Body of pancreas (tissue), 4 donors: ENCODE measurements around the gene KMO. TPM values are rescaled to one million over a fixed set of nuclear protein-coding genes. Genes with fewer than 3 reads are reported as not detected.

Experiments
- ATAC-seq: fragments of 150-250 bp; one replicate; pipeline ENCODE4 v1.9.1; 2016
- DNase-seq, 4 donors: peaks; one replicate each; pipeline ENCODE4 v3.0.0-alpha.2; 2019
- H3K27ac ChIP-seq, 4 donors: fragments of 200-600 bp; sonication (generic); 1 replicate in 3 of 4; 2 replicates in 1 of 4; pipeline versions ENCODE4 v1.5.1 to v1.6.1; 2016 to 2019; ENCODE audit warnings: mild to moderate bottlenecking in 1 of 4, mixed read lengths in 1 of 4, moderate library complexity in 1 of 4
- H3K27me3 ChIP-seq, 2 donors: fragments of 200-600 bp; sonication (generic); one replicate each; pipeline ENCODE4 v1.6.0; 2016; ENCODE audit warnings: mild to moderate bottlenecking in 1 of 2
- H3K36me3 ChIP-seq, 2 donors: fragments of 200-600 bp; sonication (generic); replicated peaks in 1 of 2; 2 replicates each; pipeline ENCODE4 v1.5.1; 2016; ENCODE audit warnings: low read depth in 2 of 2; ENCODE audit not compliant: insufficient read depth in 1 of 2
- H3K4me1 ChIP-seq: fragments of 200-600 bp; sonication (generic); one replicate; pipeline ENCODE4 v1.6.0; 2016
- H3K4me3 ChIP-seq, 2 donors: fragments of 200-600 bp; sonication (generic); 1 replicate in 1 of 2; 2 replicates in 1 of 2; pipeline ENCODE4 v1.5.1; 2016 to 2019
- H3K9me3 ChIP-seq, 3 donors: fragments of 200-600 bp; sonication (generic); 1 replicate in 2 of 3; 2 replicates in 1 of 3; pipeline ENCODE4 v1.5.1; 2016
- POLR2A ChIP-seq, 3 donors: fragments of 450-650 bp; IDR thresholded peaks; one replicate each; pipeline ENCODE4 v1.6.1; 2016; ENCODE audit warnings: antibody characterized with exemption in 3 of 3, mild to moderate bottlenecking in 2 of 3
- WGBS, 2 donors: methylation state at CpG; one replicate each; pipeline ENCODE4 v1.1.5; 2017; 5-methylcytosine and 5-hydroxymethylcytosine counted together
- intact Hi-C: fragments of 100-400 bp; cut with DNase I; formaldehyde crosslinking; loops from one replicate; pipeline ENCODE4 v1.15.1; 2023
- total RNA-seq, 2 donors: library from RNA; depleted of rRNA; stranded (reverse); fragments of >200 nt; gene quantifications; one replicate each; pipeline ENCODE4 v1.1.0, GENCODE V29; 2016
- TF ChIP-seq, protein P1 (sequence below), 7 experiments: fragments of 450-650 bp in 4 of 7; fragments of 200-600 bp in 3 of 7; sonication (generic) in 3 of 7; IDR thresholded peaks; one replicate each; pipeline ENCODE4 v1.5.1; 2016 to 2019; ENCODE audit warnings: antibody characterized with exemption in 7 of 7

KMO gene
- total RNA-seq, 2 donors from 2014 or later: 1.3 to 3.6 TPM

DNA sequence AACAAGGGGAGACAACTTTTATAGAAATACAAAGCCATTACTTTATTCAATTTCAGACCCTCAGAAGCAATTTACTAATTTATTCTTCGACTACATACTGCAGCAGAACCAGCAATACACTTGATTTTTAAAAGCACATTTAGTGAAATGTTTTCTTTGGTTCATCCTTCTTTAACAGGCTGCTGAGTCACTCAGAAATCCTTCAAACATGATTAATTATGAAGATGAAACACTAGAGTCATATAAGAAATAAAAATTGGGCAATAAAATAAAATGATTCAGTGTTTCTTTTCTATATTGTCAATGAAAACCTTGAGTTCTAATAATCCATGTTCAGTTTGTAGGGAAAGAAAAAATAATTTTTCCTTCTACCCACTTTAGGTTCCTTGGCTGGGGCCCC is 61.0 kb downstream of the KMO start:
- Histone ChIP-seq H3K4me1 (no peaks in the 10 kb centered on the region), H3K27me3 (no peaks in the 10 kb centered on the region), H3K27ac (no peak overlapping the region), H3K36me3 (no peaks in the 10 kb centered on the region), H3K9me3 (no peaks in the 10 kb centered on the region), H3K4me3 (no peak overlapping the region)
- 89 to 93% methylated on average over 1 of the region's 1 CpG for WGBS, 2 donors
- ATAC-seq: no peak
- DNase-seq: no peak
- no peak for TF ChIP-seq POLR2A (IDR thresholded peaks at IDR 0.05)
- TF ChIP-seq, protein P1, sequence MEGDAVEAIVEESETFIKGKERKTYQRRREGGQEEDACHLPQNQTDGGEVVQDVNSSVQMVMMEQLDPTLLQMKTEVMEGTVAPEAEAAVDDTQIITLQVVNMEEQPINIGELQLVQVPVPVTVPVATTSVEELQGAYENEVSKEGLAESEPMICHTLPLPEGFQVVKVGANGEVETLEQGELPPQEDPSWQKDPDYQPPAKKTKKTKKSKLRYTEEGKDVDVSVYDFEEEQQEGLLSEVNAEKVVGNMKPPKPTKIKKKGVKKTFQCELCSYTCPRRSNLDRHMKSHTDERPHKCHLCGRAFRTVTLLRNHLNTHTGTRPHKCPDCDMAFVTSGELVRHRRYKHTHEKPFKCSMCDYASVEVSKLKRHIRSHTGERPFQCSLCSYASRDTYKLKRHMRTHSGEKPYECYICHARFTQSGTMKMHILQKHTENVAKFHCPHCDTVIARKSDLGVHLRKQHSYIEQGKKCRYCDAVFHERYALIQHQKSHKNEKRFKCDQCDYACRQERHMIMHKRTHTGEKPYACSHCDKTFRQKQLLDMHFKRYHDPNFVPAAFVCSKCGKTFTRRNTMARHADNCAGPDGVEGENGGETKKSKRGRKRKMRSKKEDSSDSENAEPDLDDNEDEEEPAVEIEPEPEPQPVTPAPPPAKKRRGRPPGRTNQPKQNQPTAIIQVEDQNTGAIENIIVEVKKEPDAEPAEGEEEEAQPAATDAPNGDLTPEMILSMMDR (IDR thresholded peaks at IDR 0.05): no peak
- intact Hi-C loops: no loop called here

DNA sequence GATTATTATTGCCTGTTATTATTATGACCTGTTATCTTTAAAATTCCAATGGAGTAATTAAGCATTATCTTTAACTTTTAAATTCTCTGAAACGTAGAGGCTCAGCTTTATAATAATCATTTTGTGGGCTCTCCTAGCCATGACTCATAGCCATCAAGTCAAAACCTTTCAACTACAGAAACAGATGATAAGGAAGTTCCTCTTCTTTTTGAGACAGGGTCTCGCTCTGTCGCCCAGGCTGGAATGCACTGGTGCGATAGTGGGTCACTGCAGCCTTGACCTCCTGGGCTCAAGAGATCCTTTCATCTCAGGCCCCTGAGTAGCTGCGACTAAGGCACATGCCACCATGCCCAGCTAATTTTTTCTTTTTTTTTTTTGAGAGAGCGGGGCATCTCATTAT is 64.5 kb downstream of the KMO start:
- Histone ChIP-seq H3K27ac (no peak overlapping the region), H3K36me3 (no peaks in the 10 kb centered on the region), H3K4me1 (no peaks in the 10 kb centered on the region), H3K27me3 (no peaks in the 10 kb centered on the region), H3K9me3 (no peaks in the 10 kb centered on the region), H3K4me3 (no peak overlapping the region)
- ATAC-seq (no peak), DNase-seq (no peak)
- WGBS, 2 donors: 85 to 92% methylated on average over 6 of the region's 6 CpGs
- intact Hi-C loops: no loop called here
- no peak for TF ChIP-seq POLR2A (IDR thresholded peaks at IDR 0.05)
- TF ChIP-seq, protein P1 (IDR thresholded peaks at IDR 0.05): no peak

DNA sequence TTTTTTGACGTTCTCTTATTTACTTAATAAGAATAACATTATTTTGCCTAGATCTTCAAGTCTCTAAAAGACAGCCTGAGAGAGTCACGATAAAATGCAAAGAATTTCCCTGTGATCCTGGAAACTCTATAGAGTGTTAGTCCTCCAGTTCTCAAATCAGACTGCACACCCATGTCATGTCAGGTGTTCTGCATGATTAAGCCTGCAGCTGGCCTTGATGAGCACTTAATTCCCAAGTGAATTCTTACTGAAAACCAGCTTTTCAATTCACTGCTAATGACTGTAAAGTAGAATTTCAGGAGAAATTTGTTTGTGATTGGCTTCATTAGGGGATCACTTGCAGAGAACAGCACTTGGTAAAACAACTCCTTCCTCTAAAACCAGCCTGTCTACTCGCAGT is 66.1 kb downstream of the KMO start:
- 77 to 78% methylated on average over 3 of the region's 3 CpGs for WGBS, 2 donors
- H3K4me1 ChIP-seq: no peaks in the 10 kb centered on the region
- H3K4me3 ChIP-seq: no peak overlapping the region
- ATAC-seq (no peak), DNase-seq (no peak)
- no peaks in the 10 kb centered on the region for H3K36me3 ChIP-seq
- no peak overlapping the region for H3K27ac ChIP-seq
- intact Hi-C loops: no loop called here
- H3K27me3 ChIP-seq: no peaks in the 10 kb centered on the region
- H3K9me3 ChIP-seq: no peaks in the 10 kb centered on the region
- no peak for TF ChIP-seq POLR2A (IDR thresholded peaks at IDR 0.05)
- TF ChIP-seq, protein P1 (IDR thresholded peaks at IDR 0.05): no peak

DNA sequence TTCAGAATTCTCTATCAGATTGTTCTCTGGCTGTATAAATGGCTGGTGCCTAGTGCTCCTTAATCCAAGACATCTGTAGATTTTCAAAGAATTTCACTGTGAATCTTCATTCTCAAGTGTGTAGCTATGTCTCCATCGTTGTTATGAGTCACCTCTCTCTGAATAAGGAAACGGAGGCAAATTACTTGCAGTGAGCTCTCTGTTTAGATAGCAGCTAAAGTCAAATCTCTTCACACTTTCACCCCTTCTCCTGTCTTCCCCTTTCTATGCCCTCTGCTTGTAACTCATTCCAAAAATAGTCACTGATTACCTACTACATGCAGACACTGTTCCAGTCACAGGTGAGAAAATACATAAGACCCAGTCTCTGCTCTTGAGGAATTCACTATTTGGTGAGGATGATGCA is 68.3 kb downstream of the KMO start:
- 65 to 67% methylated on average over 2 of the region's 2 CpGs for WGBS, 2 donors
- no peak for DNase-seq
- intact Hi-C loops: no loop called here
- TF ChIP-seq, protein P1 (IDR thresholded peaks at IDR 0.05): no peak
- no peak for TF ChIP-seq POLR2A (IDR thresholded peaks at IDR 0.05)
- Histone ChIP-seq H3K4me1 (no peaks in the 10 kb centered on the region), H3K9me3 (no peaks in the 10 kb centered on the region), H3K36me3 (no peaks in the 10 kb centered on the region), H3K27me3 (no peaks in the 10 kb centered on the region), H3K4me3 (no peak overlapping the region), H3K27ac (no peak overlapping the region)
- no peak for ATAC-seq

DNA sequence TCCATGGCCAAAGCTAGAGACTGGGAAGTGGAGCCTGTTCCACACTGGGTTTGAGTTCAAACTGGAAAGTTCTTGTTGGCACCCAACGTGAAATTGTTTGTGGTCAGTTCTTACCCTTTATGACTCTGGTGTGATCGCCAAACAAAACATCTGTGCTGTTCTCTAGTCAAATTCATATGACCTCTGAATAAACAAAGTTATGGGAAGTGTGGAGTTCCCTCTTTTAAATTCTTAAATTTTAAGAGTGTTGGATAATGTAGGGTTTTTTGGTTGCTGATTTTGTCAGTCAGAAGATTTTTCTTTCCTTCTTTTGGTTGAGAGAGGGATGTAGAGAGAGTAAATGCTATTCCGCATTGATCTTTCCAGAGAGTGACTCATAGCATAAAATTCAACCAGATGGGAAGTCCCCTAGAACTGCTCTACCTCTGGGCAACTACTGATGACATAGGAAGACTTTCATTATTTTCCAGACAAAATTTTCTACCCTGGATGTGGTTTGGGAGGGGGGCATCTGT is 71.6 kb downstream of the KMO start:
- no peaks in the 10 kb centered on the region for H3K36me3 ChIP-seq
- H3K9me3 ChIP-seq: no peaks in the 10 kb centered on the region
- TF ChIP-seq POLR2A (IDR thresholded peaks at IDR 0.05): no peak
- TF ChIP-seq, protein P1 (IDR thresholded peaks at IDR 0.05): no peak
- 57 to 61% methylated on average over 3 of the region's 3 CpGs for WGBS, 2 donors
- intact Hi-C loops: no loop called here
- H3K27ac ChIP-seq: peak overlapping the region in 1 of 4 donors; percentile 7
- H3K4me3 ChIP-seq: no peak overlapping the region
- no peaks in the 10 kb centered on the region for H3K27me3 ChIP-seq
- no peaks in the 10 kb centered on the region for H3K4me1 ChIP-seq
- peak; percentile 52 for ATAC-seq
- DNase-seq: no peak
